HG03558 (cell line): ENCODE results near the gene GPATCH8.

ENCODE experiments used
- ATAC-seq: cut with Tn5 transposase; IDR thresholded peaks from one replicate; pipeline ENCODE4 v1.9.1; 2021; ENCODE audit warnings: moderate number of reproducible peaks; ENCODE audit not compliant: unreplicated experiment; ENCODE audit errors: extremely low read depth

GPATCH8 gene

GRCh38 chr17:44465276-44465675 lies 37.9 kb downstream of the GPATCH8 start:
- ATAC-seq, result no peak

GRCh38 chr17:44464037-44464436 lies 39.2 kb downstream of the GPATCH8 start:
- ATAC-seq, result no peak

- ATAC-seq, result no peak
These were observed 51.4 kb downstream of the GPATCH8 start for GRCh38 chr17:44451832-44452231.

DNA sequence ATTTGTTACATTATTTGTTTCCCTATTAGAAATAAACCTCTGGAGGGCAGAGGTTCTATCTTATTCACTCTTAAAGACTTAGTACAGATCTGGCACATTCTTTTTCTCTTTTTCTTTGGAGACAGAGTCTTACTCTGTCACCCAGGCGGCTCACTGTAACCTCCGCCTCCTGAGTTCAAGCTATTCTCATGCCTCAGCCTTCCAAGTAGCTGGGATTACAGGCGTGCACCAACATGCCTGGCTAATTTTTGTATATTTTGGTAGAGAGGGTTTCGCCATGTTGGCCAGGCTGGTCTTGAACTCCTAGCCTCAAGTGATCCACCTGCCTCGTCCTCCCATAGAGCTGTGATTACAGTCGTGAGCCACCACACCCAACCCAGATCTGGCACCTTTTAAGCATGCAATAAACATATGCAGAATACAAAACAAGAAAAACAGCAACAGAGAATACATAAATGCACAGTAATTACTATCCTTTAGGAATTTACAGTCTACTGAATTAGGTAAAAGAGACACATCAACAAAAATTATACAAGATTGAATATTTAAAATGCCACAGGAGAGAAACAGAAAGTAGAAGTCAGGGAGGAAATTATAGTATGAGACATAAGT lies 52.1 kb downstream of the GPATCH8 start:
- ATAC-seq, result no peak

- no peak for ATAC-seq
These were observed 54.8 kb downstream of the GPATCH8 start for GRCh38 chr17:44448412-44448811.

DNA sequence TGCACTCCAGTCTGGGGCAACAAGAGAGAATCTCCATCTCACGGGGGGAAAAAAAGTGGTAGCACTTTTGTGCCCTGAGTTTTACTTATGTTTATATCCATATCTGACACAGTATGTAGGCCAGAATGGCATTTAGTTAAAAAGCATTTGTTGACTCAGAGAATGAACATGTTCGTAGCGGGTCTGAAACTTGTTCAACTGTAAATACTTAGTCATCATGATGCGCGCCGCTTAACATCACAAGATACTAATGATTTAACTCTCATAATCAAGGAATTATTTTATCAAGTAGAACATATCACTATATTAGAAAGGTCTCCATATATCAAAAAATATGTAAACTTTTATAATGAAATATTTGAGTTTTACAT lies 58.5 kb downstream of the GPATCH8 start:
- ATAC-seq, result no peak

DNA sequence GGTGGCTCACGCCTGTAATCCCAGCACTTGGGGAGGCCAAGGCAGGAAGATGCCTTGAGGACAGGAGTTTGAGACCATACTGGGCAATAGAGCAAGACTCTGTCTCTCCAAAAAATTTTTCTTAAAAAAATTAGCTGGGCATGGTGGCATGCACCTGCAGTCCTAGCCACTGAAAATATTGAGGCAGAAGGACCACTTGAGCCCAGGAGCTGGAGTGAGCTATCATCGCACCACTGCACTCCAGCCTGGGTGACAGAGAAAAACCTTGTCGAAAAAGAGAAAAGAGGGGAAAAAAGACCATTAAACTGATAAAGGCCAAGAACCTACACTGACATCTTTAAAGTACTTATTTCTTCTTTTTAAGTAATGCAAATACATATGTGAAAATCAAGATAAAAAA lies 60.4 kb downstream of the GPATCH8 start:
- no peak for ATAC-seq

- ATAC-seq, result no peak
These were observed 64.0 kb downstream of the GPATCH8 start for GRCh38 chr17:44439168-44439567.

DNA sequence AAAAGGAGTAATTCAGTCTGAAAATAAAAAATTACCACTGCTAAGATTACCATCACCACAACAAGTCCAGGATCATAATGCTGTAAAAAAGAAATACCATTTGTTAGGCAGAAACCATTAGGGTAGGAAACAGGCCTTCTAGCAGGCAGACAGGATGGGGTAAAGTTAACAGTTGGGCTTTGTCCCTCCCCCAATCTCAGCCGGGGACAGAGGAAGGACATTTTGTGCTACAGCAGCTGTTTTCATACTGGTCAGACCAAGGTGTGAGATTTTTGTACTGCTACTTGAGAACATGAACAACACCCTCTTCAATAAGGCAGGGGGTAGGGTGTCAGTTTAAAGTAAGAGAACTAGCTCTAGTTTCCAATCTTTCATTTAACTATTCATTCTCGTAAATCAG lies 64.6 kb downstream of the GPATCH8 start:
- no peak for ATAC-seq

GRCh38 chr17:44436336-44436735 lies 66.9 kb downstream of the GPATCH8 start:
- no peak for ATAC-seq

DNA sequence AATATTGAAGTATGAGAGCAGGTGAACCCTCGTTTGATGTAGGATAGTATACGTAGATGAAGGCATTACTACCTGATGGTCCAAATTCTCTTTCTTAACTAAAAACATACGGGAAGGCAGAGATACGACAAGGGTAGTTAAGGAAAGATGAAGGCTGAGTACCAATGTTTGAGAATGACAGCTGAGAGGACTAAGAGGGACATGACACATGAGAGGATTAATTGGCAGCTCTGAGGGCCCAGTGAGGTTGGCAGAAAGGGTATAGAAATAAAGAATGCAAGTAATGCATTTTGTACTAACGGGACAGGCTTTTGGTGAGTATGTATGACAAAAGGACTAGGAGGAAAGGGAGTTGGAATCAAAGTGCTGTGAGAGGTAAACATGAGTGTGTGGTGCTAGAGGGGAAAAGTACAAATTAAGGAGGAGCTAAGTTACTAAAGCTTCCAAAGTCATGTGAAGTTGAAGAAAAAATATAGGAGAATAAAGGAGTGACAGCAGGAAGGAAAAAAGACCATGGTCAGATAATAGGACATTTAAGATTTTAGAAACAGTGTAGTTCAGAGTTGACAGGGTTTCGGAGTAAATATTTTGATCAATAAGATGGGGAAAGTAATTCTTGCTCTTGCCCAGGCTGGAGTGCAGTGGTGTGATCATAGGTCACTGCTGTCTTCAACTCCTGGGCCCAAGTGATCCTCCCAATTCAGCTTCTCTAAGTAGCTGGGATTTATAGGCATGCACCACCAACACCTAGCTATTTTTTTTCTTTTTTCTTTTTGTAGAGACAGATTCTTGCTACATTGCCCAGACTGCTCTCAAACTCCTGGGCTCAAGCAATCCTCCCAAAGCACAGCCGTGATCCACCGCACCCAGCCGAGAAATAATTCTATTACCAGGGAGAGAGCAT lies 70.7 kb downstream of the GPATCH8 start:
- ATAC-seq, result no peak

GRCh38 chr17:44424828-44425461 lies 78.3 kb downstream of the GPATCH8 start:
- no peak for ATAC-seq

- ATAC-seq, result no peak
These were observed 85.7 kb downstream of the GPATCH8 start for GRCh38 chr17:44417553-44417952.

- ATAC-seq, result no peak
These were observed 86.5 kb downstream of the GPATCH8 start for GRCh38 chr17:44416558-44417289.

DNA sequence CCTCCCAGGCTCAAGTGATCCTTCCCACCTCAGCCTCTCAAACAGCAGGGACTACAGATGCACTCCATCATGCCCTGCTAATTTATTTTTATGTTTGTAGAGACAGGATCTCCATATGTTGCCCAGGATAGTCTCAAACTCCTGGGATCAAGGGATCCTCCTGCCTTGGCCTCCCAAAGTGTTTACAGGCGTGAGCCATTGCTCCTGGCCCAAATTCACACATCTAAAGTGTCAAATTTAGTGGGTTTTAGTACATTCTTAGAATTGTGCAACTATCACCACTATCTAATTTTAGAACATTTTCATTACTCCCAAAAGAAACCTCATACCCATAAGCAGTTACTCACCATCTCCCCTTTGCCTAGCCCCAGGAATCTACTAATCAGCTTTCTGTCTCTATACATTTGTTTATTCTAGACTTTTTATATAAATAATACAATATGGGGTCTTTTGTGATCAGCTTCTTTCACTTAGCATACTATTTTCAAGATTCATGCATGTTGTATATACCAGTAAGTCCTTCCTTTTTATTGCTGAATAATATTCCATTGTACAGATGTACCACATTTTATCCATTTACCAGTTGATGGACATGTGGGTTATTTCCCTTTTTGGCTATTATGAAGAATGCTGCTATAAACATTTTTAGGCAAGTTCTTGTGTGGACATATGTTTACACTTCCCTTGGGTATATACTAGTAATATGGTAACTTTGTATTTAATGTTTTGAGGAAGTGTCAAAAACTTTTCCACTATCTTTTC lies 88.6 kb downstream of the GPATCH8 start:
- no peak for ATAC-seq

GRCh38 chr17:44409309-44410028 lies 93.7 kb downstream of the GPATCH8 start:
- no peak for ATAC-seq

GRCh38 chr17:44408786-44409185 lies 94.4 kb downstream of the GPATCH8 start:
- ATAC-seq, result no peak

- ATAC-seq, result no peak
These were observed 100.5 kb downstream of the GPATCH8 start for GRCh38 chr17:44402564-44403172.
